BE2C (cell line): ENCODE results near the gene THADA.
"Not testable (repeated sequence)": the region's sequence is repeated elsewhere in the genome, so short reads cannot be mapped to it uniquely, and the experiment has no call there.

ENCODE experiments used
- DNase-seq: peaks from one replicate; pipeline ENCODE4 v3.0.0-alpha.2; 2020
- H3K27me3 ChIP-seq: fragments of 250-450 bp; sonication (Bioruptor Pico); 2 replicates; pipeline ENCODE4 v1.5.1; 2020; ENCODE audit warnings: mild to moderate bottlenecking
- H3K36me3 ChIP-seq: fragments of 250-450 bp; sonication (Bioruptor Pico); 2 replicates; pipeline ENCODE4 v1.5.1; 2020; ENCODE audit warnings: mild to moderate bottlenecking
- H3K4me1 ChIP-seq: fragments of 250-450 bp; sonication (Bioruptor Pico); 2 replicates; pipeline ENCODE4 v1.5.1; 2020
- H3K4me3 ChIP-seq: 2 replicates; pipeline ENCODE4 v1.5.1; 2011; ENCODE audit warnings: low read depth, low read length
- H3K9me3 ChIP-seq: fragments of 250-450 bp; sonication (Bioruptor Pico); 2 replicates; pipeline ENCODE4 v1.5.1; 2020
- TF ChIP-seq, protein P1 (sequence below): IDR thresholded peaks from 2 replicates; pipeline ENCODE4 v1.5.1; 2012; ENCODE audit warnings: mild to moderate bottlenecking, low read depth, low read length

THADA gene

DNA sequence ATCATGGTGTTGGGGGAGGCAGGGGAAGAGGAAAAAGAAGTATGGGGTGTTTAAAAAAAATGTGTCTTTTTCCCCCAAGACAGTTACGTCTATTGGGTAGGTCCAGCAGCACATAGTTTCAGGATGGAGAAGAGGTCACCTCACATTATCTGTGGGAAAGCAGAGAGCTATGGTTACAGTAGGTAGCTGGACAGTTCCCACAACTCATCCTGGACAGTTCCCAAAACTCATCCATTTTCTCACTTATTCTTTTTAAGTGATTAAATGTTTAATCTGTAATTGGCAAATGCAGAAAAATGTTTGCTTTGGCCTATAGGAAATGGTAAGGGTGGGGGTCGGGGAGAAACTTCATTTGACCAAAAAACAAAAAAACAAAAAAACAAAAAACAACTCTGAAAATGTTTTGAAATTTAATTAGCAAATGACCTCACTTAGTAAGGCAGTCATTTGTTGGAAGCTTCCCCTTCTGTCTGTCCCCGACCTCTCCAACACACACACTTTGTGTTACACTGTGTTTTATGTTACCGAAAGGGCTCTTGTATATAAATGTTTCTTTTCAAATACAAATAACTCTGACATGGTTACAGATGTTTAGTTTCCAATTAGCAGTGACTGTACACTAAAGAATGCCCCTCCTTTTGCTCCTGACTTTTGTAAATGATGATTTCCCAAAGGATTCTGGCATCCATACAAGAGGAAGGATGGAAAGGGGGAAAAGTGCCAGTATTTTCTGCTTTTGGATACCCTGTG lies 196.1 kb downstream of the THADA start:
- H3K27me3 ChIP-seq = no peaks in the 10 kb centered on the region
- H3K4me3 ChIP-seq = no peak overlapping the region
- TF ChIP-seq, protein P1, sequence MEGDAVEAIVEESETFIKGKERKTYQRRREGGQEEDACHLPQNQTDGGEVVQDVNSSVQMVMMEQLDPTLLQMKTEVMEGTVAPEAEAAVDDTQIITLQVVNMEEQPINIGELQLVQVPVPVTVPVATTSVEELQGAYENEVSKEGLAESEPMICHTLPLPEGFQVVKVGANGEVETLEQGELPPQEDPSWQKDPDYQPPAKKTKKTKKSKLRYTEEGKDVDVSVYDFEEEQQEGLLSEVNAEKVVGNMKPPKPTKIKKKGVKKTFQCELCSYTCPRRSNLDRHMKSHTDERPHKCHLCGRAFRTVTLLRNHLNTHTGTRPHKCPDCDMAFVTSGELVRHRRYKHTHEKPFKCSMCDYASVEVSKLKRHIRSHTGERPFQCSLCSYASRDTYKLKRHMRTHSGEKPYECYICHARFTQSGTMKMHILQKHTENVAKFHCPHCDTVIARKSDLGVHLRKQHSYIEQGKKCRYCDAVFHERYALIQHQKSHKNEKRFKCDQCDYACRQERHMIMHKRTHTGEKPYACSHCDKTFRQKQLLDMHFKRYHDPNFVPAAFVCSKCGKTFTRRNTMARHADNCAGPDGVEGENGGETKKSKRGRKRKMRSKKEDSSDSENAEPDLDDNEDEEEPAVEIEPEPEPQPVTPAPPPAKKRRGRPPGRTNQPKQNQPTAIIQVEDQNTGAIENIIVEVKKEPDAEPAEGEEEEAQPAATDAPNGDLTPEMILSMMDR = no peak
- peaks cover 11% of the 10 kb centered on the region for H3K36me3 ChIP-seq
- DNase-seq = no peak
- no peaks in the 10 kb centered on the region for H3K9me3 ChIP-seq
- H3K4me1 ChIP-seq = peaks cover 35% of the 10 kb centered on the region

- TF ChIP-seq, protein P1 = no peak
- Histone ChIP-seq H3K4me3 (no peak overlapping the region), H3K9me3 (no peaks in the 10 kb centered on the region), H3K36me3 (peaks cover 11% of the 10 kb centered on the region), H3K27me3 (no peaks in the 10 kb centered on the region), H3K4me1 (peaks cover 40% of the 10 kb centered on the region)
- no peak for DNase-seq
Measured at GRCh38 chr2:43399098-43399497, 196.7 kb downstream of the THADA start.

DNA sequence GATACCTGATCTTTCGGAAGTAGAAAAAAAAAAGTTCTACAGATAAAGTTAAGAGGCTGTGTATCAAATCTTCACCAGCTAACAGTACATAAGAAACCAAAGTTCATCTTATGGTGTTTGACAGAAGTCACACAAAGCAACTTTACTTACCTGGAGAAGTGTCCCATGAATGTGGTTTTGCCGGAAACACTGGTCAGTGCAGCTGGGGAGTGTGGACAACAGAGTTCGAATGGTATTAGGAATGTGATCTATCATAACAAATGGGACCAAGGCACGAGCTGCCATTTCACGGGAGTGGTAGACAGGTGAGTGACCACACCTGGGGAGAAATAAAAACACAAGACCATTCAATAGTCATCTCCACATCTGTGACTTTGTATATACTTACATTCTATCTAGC lies 198.0 kb downstream of the THADA start:
- peaks cover 45% of the 10 kb centered on the region for H3K4me1 ChIP-seq
- no peaks in the 10 kb centered on the region for H3K27me3 ChIP-seq
- no peaks in the 10 kb centered on the region for H3K9me3 ChIP-seq
- H3K36me3 ChIP-seq = peaks cover 11% of the 10 kb centered on the region
- TF ChIP-seq, protein P1 = no peak
- no peak overlapping the region for H3K4me3 ChIP-seq
- no peak for DNase-seq

DNA sequence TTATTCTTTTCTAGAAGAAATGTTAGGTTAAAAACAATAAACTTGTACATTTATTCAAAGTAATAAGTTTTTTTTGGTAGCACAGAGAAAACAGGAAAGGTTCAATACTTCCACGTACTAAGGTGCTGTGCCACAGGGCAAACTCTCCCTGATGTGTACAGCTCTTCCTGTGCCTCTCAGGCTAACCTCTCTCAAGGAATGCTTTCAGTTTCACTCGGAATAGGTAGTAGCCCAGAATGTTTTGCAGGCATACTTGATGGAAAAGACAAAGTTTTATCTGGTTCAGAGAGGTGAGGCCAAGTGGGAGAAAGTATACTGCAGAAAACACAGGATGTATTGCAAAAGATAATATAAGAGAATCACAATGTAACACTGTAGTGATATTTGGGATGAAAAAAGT lies 198.4 kb downstream of the THADA start:
- H3K9me3 ChIP-seq = no peaks in the 10 kb centered on the region
- no peak overlapping the region for H3K4me3 ChIP-seq
- H3K4me1 ChIP-seq = peaks cover 45% of the 10 kb centered on the region
- TF ChIP-seq, protein P1 = no peak
- DNase-seq = no peak
- H3K27me3 ChIP-seq = no peaks in the 10 kb centered on the region
- peaks cover 11% of the 10 kb centered on the region for H3K36me3 ChIP-seq

GRCh38 chr2:43396344-43396743 lies 199.5 kb downstream of the THADA start:
- not testable (repeated sequence) for DNase-seq, H3K9me3 ChIP-seq, H3K27me3 ChIP-seq, H3K4me3 ChIP-seq
- Histone ChIP-seq H3K4me1 (peaks cover 46% of the 10 kb centered on the region), H3K36me3 (peaks cover 11% of the 10 kb centered on the region)

GRCh38 chr2:43393918-43394317 lies 201.9 kb downstream of the THADA start:
- Histone ChIP-seq H3K4me3 (no peak overlapping the region), H3K4me1 (peaks cover 30% of the 10 kb centered on the region), H3K9me3 (no peaks in the 10 kb centered on the region), H3K36me3 (peaks cover 11% of the 10 kb centered on the region), H3K27me3 (no peaks in the 10 kb centered on the region)
- DNase-seq = peak; percentile 38
- TF ChIP-seq, protein P1 = no peak

DNA sequence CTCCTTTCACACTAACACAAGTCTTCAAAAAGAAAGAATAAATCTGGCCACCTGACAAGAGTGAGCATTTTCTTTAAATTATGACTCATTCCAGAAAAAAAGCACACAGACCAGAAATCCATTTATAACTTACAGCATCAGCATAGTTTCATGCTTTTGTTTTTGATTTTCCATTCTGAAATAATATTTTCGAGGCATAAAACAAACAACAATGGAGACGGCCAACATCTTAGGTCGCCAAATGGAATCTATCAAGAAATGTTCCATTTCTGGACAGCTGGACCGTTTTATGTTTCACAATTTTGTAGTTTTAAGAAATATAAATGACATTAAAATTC lies 204.0 kb downstream of the THADA start:
- H3K27me3 ChIP-seq = no peaks in the 10 kb centered on the region
- peaks cover 7% of the 10 kb centered on the region; the same call in 1 of the 2 replicates for H3K36me3 ChIP-seq
- H3K4me1 ChIP-seq = peaks cover 28% of the 10 kb centered on the region
- H3K4me3 ChIP-seq = no peak overlapping the region
- no peaks in the 10 kb centered on the region for H3K9me3 ChIP-seq
- no peak for DNase-seq
- TF ChIP-seq, protein P1 = no peak
